COLO829 (cell line): ENCODE results near the gene DIAPH3.
A peak's percentile ranks its signal among the peaks of the same experiment; 100 is the strongest.

Experiments used
- DNase-seq: peaks from one replicate; pipeline ENCODE4 v3.0.0; 2012; ENCODE audit warnings: low spot score

DIAPH3 gene

DNA sequence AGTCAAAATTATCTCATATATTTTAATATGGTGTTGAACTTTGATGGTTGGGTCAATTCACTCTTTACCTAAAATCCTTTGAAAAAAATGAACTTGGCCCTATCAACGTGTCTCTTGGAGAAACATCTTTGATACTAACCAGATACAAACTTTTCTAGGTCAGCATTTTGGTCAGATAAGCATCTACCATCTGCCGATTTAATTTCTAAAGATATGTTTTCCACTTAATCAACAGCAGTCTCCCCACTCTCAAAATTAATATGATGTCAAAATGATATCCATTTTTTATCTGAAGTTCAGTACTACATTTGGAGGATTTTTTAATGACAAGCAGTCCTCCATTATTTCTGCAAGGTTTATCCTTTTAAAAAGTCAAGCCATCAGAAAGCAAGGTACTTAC is 288.8 kb downstream of the DIAPH3 start:
- DNase-seq: no peak

GRCh38 chr13:59873856-59874255 is 289.9 kb downstream of the DIAPH3 start:
- no peak for DNase-seq

- DNase-seq: no peak
Observed at GRCh38 chr13:59873309-59873708, 290.4 kb downstream of the DIAPH3 start.

DNA sequence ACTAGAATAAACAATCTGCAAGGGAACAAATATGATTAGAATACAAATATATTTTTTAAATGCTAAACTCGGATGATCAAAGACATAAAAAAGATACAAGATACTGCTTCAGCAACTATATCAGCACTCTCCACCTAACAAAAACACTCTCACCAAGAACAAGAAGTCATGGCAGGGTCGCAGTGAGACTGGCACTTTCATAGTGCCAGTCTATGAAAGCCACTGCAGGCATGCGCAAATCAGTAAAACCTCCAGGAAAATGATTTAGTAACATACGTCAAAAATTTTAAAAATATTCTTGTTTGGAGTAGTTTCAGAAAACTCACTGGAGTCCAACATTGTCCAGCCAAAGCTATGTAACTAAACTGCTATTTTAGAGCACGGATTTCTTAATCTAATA is 295.9 kb downstream of the DIAPH3 start:
- DNase-seq: no peak

GRCh38 chr13:59865398-59865797 is 298.3 kb downstream of the DIAPH3 start:
- DNase-seq: no peak

GRCh38 chr13:59863621-59864020 is 300.1 kb downstream of the DIAPH3 start:
- no peak for DNase-seq

DNA sequence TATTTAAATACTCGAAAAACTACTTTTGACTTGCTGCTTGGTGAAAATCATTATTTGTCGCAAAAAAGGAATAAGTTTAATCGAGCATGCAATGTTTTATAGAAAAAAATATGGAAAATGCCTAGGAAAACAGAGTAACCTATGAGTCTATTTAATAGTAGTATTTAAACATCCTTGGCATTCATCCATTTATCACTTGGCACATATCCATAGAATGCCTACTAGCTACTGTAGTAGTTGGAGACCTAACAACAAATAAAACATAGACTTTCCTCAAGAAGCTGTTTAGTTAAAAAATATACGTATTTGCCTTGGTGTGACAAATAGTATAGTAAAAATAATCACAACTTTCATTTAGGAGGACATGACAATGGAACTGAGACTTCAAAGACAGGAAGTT is 302.1 kb downstream of the DIAPH3 start:
- no peak for DNase-seq

- DNase-seq: no peak
Observed at GRCh38 chr13:59856281-59856810, 307.4 kb downstream of the DIAPH3 start.

DNA sequence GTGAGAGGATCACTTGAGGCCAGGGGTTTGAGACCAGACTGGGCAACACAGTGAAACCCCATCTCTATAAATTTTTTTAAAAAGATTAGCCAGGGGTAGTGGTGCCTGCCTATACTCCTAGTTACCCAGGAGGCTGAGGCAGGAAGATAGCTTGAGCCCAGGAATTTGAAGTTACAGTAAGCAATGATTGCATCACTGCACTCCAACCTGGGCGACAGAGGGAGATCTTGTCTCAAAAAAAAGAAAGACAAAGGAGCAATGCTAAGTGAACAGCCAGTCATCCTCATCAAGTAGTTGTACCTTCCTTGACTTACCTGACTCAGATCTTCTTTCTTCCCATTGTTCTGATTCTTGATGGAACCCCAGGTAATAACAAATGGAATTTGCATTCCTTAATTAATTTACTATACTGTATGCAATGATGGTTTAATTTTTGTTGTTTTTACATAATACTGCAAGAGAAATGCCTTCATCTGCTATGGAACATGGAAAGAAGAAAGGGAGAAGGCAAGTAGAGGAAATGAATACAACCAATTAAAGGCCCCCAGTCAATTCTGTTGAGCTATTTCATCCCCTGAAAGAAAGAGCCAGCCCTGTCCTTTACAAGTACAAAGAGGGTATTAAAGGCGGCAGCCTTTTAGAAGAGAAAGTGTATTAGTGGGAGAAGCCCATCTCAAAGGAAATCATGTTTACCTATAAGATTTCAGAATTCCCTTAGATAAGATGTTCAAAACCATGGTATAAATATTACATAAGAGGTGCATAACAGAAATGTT is 316.7 kb downstream of the DIAPH3 start:
- DNase-seq: no peak

GRCh38 chr13:59843040-59843439 is 320.7 kb downstream of the DIAPH3 start:
- no peak for DNase-seq

DNA sequence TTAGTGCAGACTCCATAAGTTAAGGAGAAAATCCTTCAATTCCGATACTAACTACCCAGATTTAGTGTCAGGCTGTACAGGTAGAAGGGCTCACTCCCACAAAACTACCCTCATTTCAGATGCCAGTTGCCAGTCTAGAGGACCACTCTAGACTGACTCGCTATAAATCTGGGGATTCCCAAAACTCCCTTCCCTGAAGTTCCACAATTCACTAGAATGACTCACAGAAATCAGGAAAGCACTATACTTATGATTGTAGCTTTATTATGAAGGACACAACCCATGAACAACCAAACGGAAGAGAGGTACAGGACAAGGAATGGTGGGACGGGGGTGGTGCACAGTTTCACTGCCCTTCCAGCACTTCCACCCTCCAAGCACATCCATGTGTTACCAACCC is 321.2 kb downstream of the DIAPH3 start:
- no peak for DNase-seq

GRCh38 chr13:59839186-59839585 is 324.5 kb downstream of the DIAPH3 start:
- DNase-seq: no peak

GRCh38 chr13:59837101-59837500 is 326.6 kb downstream of the DIAPH3 start:
- no peak for DNase-seq

- no peak for DNase-seq
Observed at GRCh38 chr13:59835569-59835968, 328.2 kb downstream of the DIAPH3 start.

DNA sequence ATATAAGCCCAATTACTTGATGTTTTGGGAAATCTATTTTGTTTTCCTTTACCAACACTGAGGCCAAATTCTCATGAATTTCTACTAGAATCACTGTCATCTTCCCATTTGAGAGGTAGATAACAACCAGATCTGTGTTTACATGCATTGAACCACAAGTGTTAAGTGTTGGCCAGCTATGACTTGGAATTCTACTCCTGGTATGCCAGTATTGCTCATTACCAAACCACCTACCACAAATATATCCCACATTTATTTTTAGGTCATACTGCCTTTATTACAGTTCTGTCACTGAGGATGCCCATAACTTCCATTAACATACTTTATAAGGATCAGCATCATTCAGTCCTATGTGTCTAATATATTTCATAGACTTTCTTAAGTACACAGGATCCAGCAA is 328.9 kb downstream of the DIAPH3 start:
- no peak for DNase-seq

DNA sequence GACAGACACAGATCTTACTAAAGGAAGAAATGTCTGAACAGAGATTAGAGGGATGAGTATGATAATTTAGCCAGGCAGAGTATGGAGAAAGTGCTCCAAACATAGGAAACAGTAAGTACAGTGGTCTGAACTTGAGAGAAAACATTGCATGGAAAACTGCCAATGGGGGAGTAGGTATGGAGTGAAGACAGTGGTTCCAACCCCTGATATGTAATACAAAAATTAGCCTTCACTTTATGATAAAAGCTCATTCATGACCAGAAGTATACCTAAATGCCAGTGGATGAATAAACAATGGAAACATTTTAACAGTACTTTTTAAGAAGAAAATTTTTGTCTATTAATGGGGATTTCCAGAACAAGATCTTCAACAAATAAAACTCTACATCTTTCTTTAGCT is 334.0 kb downstream of the DIAPH3 start:
- peak; percentile 65 for DNase-seq

DNA sequence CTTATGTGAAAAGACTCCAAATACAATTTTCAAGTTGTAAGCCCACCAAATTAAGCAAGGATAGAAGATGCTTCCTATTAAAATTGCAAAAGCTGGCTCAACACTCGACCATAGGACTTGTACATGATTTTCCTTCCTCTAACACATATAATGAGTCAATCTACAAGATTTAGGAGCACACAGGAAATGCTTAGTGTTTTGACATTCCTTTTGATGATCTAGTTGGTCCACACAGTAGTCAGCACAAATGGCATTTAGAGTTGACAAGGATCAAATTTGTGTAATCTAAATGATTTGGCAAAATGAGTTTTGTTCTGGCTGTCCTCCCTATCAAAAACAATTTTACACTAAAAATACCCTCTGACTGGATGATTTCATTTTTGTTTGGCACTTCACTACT is 340.2 kb downstream of the DIAPH3 start:
- DNase-seq: no peak

DNA sequence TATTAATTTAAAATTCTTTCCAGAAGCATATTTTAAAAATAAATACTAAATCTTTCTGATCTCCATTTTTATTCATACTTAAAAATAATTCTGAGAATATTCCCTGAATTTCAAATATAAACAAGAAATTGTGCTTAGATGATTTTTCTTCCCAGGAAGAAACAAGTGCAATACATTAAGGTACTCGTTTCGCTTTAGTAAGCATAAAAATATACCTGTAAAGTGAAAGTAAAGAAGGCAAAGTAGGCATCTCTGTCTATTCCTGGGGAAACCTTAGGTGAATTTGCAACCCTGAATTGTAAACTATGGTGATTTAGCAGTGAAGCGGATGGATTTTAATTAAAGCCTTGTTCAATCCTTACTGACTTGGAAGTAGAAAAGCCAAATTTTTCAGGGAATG is 354.2 kb downstream of the DIAPH3 start:
- DNase-seq: no peak

GRCh38 chr13:59806801-59807200 is 356.9 kb downstream of the DIAPH3 start:
- DNase-seq: no peak

- DNase-seq: peak; percentile 46
Observed at GRCh38 chr13:59801107-59801880, 362.4 kb downstream of the DIAPH3 start.

DNA sequence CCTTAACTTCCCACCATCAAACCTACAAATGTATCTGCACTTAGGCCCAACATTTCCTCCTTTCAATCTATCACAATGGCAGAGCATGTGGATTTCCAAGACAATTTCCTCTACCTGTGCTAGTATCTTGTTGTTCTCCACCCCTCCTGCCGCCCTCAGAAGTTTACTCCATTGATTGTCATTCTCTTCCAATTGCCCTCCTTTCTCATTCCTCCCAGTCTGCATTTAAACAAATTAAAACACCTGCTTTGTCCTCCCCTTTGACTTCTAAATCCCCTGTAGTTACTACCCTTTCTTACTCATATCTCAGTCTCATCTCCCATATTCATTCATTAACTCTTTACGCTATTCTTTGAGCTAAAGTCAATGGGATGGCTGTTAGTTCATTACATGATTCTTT is 370.6 kb downstream of the DIAPH3 start:
- DNase-seq: no peak

DNA sequence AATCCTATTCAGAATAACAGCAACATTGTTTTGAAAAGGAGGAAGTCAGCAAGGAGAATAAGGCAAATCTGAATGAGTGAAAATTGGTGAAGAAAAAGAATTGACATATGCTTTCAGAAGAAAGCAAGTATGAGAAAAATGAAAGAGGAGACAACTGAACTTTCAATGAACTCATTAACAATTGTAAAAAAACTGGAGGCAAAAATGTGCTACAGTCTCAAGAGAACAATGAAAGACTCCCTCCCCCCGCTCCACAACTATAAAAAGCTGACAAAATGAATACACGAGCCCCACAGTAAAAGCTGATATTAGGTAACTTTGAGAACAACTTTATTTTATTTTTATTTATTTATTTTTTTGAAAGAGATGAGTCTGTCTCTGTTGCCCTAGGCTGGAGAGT is 373.1 kb downstream of the DIAPH3 start:
- no peak for DNase-seq

DNA sequence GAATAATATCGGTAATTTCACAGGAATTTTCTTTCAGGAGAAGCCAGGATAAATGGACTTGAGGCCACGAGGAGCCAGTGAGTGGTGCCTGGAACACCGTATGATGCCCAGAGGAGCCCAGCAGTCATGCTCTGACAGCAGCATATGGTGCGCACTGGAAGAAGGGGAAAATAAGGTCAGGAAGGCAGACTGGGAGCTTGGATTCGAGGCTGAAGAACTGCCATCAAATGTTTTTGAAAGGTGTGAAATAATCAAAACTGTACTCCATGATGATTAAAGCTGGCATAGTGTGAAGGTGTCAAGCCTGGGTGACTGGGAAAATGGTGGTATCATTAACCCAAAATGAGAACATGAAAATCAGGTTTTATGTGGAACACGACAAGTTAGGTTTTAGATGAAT is 374.2 kb downstream of the DIAPH3 start:
- no peak for DNase-seq
